NCI-H526 treated with DMSO at 0.1 percent for 48 hours (cell line): Measurements from ENCODE around the gene MGAT4C.

Source experiments
- DNase-seq: peaks from one replicate; lab custom pipeline; 2025; lab: John Stamatoyannopoulos, UW

MGAT4C gene

DNA sequence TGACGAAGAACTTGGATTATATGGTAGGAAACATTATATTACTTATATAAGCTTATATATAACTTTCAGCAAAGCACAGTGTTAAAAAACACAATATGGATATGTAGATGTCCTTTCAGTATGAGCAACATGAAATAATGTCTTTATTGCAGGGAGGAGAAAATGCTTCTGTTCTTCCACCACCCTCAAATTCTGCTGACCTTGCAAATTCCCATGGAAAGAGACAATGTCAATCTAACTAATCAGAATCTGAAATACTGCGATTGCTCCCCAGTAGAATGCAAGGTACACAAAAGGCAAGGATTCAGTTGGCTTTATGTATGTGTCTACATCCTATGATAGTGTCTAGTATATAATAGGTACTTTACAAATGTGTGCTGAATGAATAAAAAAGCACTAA is 26.4 kb downstream of the MGAT4C start:
- no peak for DNase-seq

DNA sequence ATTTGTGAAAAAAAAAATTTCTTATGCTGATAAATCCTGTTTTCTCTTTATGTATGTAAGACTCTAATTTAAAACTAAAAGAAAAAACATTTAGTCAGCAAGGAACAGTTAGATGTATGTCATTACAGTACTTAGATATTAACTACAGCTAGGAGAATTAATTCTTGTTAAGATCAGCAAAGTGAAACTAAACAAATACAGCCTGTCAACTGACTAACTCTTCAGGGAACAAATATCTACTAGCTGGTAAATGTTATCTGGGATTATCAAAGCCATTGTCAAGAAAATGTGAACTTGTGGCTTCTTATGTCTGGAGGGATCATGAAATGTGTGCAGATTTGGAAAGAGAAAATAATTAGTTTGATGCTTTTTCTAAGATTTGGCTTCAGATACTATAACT is 27.5 kb downstream of the MGAT4C start:
- no peak for DNase-seq

- no peak for DNase-seq
Observed at GRCh38 chr12:86226481-86226880, 29.7 kb downstream of the MGAT4C start.

- no peak for DNase-seq
Observed at GRCh38 chr12:86216591-86216990, 39.6 kb downstream of the MGAT4C start.

GRCh38 chr12:86213012-86213411 is 43.2 kb downstream of the MGAT4C start:
- no peak for DNase-seq

- DNase-seq, result no peak
Observed at GRCh38 chr12:86198696-86199444, 57.3 kb downstream of the MGAT4C start.

- DNase-seq, result no peak
Observed at GRCh38 chr12:86196465-86196864, 59.7 kb downstream of the MGAT4C start.

DNA sequence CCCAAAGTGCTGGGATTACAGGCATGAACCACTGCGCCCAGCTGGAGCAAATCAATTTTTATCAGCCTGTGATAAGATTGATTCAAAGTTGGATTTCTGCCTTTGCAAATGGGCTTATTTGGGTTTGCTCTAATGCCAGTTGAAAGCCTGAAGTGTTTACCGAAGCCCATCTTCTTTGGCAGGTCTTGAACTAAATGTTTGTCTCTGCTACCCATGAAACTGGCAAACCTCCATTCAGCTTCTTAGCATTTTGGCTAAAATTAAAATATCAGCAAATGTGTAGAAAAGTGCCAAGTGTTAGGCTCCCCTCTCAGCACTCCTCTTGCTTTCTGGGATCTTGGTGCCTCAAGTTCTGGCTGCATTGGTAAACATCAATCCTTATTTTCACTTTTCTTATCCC is 61.5 kb downstream of the MGAT4C start:
- DNase-seq, result no peak

- no peak for DNase-seq
Observed at GRCh38 chr12:86193931-86194330, 62.3 kb downstream of the MGAT4C start.

DNA sequence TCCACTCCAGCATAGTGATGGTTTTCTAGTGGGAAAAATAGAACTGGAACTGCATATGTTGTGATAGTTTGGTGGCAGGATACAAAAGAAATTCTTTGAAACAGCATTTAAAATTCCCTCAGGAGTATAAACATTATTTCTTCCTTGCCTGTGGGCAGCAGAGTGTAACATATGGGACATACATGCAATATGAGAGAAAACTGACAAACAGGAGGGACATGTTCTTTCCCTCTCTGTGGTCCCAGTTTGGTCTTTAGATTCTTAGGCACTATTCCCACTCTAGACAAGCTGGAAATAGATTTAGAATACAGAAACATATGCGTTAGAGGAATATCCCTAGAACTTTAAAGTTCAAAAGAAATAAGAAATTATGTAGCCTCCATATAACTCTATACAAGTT is 68.0 kb downstream of the MGAT4C start:
- DNase-seq, result no peak

- no peak for DNase-seq
Observed at GRCh38 chr12:86186449-86186848, 69.7 kb downstream of the MGAT4C start.

GRCh38 chr12:86179855-86180254 is 76.3 kb downstream of the MGAT4C start:
- no peak for DNase-seq

DNA sequence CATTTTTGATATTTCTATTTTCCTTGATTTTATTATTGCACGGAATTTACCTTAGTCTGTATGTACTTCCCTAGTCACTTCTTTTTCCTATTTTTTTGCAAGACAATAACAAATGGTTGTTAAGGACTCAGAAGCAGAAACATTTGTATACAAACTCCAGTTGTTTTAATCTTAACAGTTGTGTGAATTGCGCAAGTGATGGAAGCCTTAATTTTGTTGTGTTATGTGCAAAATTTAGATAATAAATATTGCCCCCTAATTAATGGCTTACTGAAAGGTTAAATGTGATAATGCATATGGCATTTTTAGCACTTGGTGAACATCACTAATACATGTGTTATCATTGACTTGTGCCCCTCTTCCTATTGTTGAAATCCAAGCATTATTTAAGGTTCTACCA is 82.0 kb downstream of the MGAT4C start:
- DNase-seq, result no peak

DNA sequence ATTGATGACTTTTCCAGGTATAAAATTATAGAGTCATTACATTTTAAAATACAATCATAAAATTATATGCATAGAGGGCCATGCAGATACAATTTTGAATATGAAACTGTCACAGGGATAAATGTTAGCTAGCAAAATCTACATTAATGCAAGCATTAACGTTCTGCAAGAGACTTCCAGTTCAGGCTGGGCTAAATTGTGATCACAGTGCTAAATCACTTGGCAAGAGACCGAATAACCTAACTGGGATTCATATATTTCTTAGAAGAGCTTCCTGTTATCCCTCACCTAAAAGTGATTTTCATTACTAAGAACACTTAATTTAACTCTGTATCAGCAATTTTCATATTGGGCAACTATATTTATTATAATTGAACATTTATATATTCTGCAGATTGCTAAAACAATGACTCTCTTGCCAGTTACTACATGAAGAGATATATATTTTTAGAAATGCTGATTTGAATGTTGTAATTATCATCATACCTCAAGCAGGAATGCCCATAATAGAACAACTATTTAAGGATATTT is 83.2 kb downstream of the MGAT4C start:
- DNase-seq, result no peak

DNA sequence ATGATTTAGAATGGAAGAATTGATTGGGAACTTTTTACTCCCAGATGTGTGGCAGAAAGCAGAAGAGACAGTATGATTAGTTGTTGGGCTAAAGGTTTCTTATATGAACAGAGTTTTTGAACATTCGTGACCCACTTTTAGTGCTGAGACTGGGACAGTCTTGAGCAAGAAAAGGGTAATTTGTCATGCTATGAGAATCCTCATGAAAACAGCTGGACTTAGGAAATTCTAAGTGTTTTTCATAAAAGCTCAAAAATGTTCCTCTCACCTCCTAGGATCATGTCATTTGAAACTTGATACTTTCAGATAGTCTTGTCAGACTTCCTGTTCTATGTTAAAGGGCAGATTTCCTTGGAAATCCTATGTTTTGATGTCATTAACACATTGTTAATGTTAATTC is 86.1 kb downstream of the MGAT4C start:
- DNase-seq, result no peak

- no peak for DNase-seq
Observed at GRCh38 chr12:86158956-86159355, 97.2 kb downstream of the MGAT4C start.

DNA sequence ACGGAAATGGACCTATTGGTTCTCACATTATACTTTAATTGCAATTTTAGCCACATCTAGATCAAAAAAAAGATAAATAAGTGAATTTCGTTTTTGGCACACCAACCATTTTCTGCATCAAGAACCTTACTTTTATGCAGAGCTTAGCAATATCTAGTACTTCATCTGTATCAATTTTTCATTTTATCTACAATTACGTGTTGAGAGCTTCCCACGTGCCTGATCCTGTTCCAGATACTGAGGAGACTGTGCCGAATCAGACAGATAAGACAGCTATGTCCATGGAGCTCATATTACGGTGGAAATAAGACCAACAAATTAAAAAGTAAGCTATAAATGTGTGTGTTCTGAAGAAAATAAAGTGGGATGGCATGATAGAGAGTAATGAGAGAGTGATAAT is 101.6 kb downstream of the MGAT4C start:
- DNase-seq, result no peak

DNA sequence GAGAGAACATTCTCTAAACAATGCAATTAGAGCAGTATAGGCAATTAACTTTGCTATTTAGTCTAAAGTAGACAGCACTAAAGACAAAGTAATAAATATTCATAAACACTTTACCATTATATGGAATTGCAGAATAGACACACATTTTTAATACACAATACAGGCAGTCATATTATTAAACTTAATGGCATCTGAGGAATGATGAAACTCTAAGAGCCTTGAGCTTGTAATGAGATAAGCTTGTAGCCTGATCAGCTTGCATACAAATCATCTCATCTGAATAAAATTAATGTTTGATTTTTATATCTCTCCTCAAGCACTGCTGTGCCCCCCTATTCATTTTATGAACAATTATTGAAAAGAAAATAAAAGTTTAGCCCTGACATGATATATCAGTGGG is 107.6 kb downstream of the MGAT4C start:
- DNase-seq, result no peak

- no peak for DNase-seq
Observed at GRCh38 chr12:86148071-86148470, 108.1 kb downstream of the MGAT4C start.

DNA sequence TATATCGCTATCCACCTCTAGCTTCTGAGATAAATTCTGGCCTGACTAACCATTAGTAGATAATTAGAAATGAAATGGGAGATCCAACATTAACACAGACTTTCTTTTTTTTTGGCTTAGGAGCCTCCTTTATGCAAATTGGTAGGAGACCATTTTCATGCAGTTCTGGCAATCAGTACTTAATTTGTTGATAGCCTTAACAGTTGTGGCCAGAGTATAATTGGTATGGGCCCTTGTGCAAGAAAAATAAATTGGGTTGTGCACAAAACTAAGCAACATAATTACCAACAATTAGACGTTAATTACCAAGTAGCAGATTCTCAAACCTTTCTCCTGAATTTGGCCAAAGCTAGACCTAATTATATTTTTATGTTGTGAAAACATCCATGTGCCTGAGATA is 111.0 kb downstream of the MGAT4C start:
- DNase-seq, result no peak

- no peak for DNase-seq
Observed at GRCh38 chr12:86143162-86143561, 113.0 kb downstream of the MGAT4C start.

GRCh38 chr12:86139671-86140070 is 116.5 kb downstream of the MGAT4C start:
- DNase-seq, result no peak

DNA sequence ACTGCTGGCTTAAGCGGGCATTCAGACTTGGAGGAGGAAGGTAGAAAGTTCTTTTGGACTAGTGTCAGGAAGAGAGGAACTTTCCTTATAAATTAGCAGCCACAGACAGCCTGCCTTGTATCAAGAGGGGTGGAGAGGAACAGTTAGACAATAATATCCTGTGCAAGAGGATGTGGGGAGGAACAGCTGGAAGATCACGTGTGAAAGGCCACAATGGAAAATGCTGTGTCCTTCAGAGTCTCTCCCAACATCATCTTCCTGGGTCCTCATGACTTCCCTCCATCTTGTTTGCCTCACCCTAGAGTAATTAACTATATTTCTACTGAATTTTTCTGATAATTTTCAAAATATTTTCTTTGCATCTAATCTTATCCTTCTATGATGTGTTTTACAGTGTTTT is 117.4 kb downstream of the MGAT4C start:
- no peak for DNase-seq

DNA sequence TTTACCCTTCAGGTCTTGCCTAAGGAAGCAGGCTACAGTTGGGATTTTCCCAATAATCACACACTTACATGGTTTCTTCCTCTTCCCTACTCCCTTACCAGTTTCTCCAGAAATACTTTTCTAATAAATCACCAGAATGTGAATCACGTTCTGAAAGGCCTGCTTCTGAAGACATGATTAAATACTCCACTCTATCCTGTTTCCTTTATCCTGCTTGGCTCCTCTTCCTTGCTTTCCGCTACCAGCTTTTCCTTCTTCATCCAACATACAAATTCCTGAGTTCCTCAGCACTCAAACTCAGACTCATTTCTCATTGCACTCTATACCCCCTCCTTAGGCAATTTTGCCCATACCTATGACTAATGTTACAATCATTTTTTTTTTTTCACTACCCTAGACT is 118.3 kb downstream of the MGAT4C start:
- no peak for DNase-seq
